DMS153 (cell line): Measurements from ENCODE around the gene CCDC17.
A peak's percentile ranks its signal among the peaks of the same experiment; 100 is the strongest.
"Not testable (repeated sequence)": the region's sequence is repeated elsewhere in the genome, so short reads cannot be mapped to it uniquely, and the experiment has no call there.

Source experiments
- DNase-seq: peaks from one replicate; lab custom pipeline; 2025; lab: John Stamatoyannopoulos, UW

The CCDC17 gene

DNA sequence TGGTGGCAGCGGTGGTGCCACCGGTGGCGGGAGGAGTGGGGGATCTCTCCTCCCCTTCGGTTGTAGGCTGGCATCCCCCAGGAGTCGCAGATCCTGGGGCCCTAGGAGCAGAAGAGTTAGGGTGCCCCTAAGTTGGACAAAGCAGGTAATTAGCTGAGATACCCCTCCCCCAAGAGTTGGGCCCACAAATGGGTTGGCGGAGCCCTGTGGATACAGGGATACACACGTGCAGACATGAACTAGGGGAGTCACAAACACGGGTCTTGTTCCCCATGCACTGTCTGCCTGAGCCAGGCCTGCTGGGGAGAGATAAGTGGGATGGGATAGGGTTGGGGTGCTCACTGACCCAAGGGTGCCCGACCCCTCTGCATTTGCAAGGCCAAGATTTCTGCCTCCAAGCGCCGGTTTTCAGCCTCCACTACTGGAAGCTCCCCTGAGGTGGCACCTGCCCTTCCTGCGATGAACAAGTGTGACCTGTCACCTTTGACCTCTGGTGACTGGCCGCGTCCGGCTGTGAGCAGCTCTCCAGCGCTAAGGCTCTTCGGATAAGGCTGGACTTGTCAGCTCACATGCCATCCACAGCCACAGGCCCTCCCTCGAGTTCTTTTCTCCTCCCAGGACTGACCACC lies 1.8 kb downstream of the CCDC17 start:
- DNase-seq: no peak

DNA sequence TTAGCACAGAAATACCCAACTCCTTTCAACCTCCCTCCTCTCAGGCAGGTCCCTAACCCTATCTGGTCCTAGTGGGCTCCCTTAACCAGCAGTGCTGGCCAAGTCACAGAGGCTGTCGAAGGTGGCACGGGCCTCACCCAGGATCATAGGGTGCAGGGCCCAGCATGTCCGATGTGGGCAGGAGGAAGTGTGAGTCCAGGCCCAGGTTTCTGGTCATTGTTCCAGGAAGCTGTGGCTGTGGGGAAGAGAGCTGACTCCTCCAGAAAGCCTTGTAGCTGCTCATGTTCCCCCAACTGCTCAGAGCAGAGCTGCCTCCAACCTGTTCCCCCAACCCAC lies 2.4 kb downstream of the CCDC17 start:
- DNase-seq: no peak

- no peak for DNase-seq
Observed at GRCh38 chr1:45620588-45621500, 3.0 kb downstream of the CCDC17 start.

DNA sequence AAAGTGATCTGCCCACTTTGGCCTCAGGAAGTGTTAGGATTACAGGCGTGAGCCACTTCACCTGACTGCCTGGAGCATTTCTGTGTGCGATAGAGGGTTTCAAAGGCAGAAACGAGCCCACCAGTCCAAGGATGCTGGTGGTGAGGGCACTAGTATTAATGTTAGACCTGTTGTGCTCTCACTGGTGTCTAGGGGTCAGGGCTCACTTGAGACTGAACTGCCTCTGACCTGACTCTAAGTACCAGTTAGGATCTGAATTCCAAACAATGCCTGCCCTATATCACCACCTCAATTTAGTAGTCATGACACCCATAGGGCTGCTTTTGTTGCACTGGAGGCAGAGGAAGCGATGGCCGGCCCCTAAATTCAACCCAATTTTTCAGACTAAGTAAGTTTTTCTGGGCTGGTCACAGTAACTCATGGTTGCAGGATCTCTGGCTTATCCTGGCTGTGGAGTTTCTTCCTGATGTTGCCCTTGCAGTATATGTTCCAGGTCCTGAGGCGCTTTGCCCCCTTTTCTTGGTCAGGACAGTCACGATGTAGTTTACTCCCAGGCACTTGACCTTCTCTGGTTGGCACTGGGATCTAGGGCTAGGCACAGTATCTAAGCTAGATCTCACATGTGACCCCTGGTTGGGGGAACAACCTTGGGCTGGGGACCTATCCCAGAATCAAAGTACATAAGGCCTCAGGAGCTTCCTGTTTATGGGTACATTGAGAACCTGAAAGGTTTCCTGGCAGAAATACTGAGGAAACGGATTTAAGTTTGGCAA lies 4.5 kb downstream of the CCDC17 start:
- no peak for DNase-seq

GRCh38 chr1:45617618-45618017 lies 6.2 kb downstream of the CCDC17 start:
- DNase-seq: no peak

- DNase-seq: no peak
Observed at GRCh38 chr1:45615885-45616284, 8.0 kb downstream of the CCDC17 start.

DNA sequence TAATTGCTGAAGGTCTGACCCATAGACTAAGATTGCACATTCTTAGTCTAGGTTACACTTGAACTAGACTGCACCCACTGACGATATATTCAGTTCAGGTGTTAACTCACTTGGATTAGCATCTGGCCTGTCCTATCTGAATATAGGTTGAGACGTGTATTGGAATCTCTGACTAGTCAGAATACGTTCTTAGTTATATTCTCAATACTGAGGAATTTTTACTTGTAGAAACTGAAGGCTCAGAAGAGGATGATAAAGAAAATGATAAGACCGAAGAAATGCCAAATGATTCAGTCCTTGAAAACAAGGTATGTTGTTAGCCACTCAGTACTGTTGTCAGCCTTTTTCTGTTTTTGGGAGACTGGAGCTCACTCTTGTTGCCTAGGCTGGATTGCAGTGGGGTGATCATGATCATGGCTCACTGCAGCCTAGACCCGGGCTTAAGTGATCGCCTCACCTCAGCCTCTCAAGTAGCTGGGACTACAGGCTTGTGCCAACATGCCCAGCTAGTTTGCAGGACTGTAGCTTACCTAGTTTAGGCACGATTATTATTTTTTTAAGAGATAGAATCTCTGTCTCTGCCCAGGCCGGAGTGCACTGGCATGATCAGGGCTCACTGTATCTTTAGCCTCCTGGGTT lies 10.8 kb downstream of the CCDC17 start:
- DNase-seq: no peak

- no peak for DNase-seq
Observed at GRCh38 chr1:45610589-45611226, 13.1 kb downstream of the CCDC17 start.

GRCh38 chr1:45608175-45609156 lies 15.4 kb downstream of the CCDC17 start:
- DNase-seq: no peak

DNA sequence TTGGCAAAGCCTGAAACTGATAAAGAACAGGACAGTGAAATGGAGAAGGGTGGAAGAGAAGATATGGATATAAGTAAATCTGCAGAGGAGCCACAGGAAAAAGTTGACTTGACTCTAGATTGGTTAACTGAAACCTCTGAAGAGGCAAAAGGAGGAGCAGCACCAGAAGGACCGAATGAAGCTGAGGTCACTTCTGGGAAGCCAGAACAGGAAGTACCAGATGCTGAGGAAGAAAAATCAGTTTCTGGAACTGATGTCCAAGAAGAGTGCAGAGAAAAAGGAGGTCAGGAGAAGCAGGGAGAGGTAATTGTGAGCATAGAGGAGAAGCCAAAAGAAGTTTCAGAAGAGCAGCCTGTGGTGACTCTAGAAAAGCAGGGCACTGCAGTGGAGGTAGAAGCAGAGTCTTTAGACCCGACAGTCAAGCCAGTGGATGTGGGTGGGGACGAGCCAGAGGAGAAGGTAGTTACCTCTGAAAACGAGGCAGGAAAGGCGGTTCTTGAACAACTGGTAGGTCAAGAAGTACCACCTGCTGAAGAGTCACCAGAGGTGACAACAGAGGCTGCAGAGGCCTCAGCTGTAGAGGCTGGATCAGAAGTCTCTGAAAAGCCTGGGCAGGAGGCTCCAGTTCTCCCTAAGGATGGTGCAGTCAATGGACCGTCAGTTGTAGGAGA lies 16.3 kb downstream of the CCDC17 start:
- no peak for DNase-seq

- no peak for DNase-seq
Observed at GRCh38 chr1:45604239-45604638, 19.6 kb downstream of the CCDC17 start.

- DNase-seq: not testable (repeated sequence)
Observed at GRCh38 chr1:45596765-45597164, 27.1 kb downstream of the CCDC17 start.

DNA sequence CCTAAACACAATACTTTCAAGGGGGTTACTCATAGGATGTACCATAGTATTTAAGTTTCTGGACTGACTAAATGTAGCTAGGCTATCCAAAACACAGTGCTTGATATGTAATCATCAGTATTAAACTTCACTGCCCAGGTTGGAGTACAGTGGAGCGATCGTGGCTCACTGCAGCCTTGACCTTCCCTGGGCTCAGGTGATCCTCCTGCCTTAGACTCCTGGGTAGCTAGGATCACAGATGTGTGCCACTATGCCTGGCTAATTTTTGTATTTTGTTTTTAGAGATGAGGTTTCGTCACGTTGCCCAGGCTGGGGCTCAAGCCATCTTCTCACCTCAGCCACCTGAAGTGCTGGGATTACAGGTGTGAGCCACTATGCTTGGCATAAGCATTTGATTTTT lies 29.4 kb downstream of the CCDC17 start:
- no peak for DNase-seq

- DNase-seq: no peak
Observed at GRCh38 chr1:45589861-45590260, 34.0 kb downstream of the CCDC17 start.

DNA sequence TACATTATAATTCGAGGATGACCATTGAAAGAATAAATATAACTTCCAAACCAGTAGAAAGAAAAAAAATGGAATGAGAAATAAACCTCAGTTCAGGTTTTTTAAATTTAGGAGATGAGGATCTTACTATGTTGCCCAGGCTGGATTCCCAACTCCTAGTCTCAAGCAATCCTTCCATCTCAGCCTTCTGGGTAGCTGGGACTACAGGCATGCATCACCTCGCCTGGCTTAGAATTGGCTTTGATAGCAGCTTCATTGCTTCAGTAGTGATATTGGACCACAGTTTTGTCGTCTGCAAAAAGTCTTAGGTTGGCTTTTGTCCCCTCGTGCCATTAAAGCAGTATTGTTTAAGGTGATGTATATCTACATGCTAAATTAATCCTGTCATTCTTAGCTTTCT lies 37.1 kb downstream of the CCDC17 start:
- no peak for DNase-seq

GRCh38 chr1:45585496-45586075 lies 38.3 kb downstream of the CCDC17 start:
- no peak for DNase-seq

- no peak for DNase-seq
Observed at GRCh38 chr1:45585110-45585426, 38.8 kb downstream of the CCDC17 start.

GRCh38 chr1:45584351-45585109 lies 39.3 kb downstream of the CCDC17 start:
- DNase-seq: peak; percentile 92
